ENCODE data around the gene GON4L.
A peak's percentile ranks its signal among the peaks of the same experiment; 100 is the strongest.

GON4L gene

GRCh38 chr1:155809088-155809487, 47.9 kb downstream of the GON4L start:
- no peak for TF ChIP-seq CTCF (conservative IDR thresholded peaks at IDR 0.05)
- no peak overlapping the region for H3K27ac ChIP-seq

- peak overlapping the region; percentile 58 for H3K27ac ChIP-seq
- TF ChIP-seq CTCF (conservative IDR thresholded peaks at IDR 0.05), result no peak
Measured at GRCh38 chr1:155801149-155801548, 55.9 kb downstream of the GON4L start.

- H3K27ac ChIP-seq, result peak overlapping the region; percentile 47
Measured at GRCh38 chr1:155795618-155796017, 61.4 kb downstream of the GON4L start.

- peak overlapping the region; percentile 47 for H3K27ac ChIP-seq
- TF ChIP-seq CTCF (conservative IDR thresholded peaks at IDR 0.05), result no peak
Measured at GRCh38 chr1:155794605-155795245, 62.3 kb downstream of the GON4L start.

GRCh38 chr1:155793213-155793612, 63.8 kb downstream of the GON4L start:
- H3K27ac ChIP-seq, result no peak overlapping the region

GRCh38 chr1:155777582-155777981, 79.4 kb downstream of the GON4L start:
- H3K27ac ChIP-seq, result no peak overlapping the region
- no peak for TF ChIP-seq CTCF (conservative IDR thresholded peaks at IDR 0.05)

More at GRCh38 chr1:155793213-155793612, 63.8 kb downstream of the GON4L start:
- no peak for TF ChIP-seq CTCF (conservative IDR thresholded peaks at IDR 0.05)

GRCh38 chr1:155776414-155776813, 80.6 kb downstream of the GON4L start:
- H3K27ac ChIP-seq, result no peak overlapping the region
- TF ChIP-seq CTCF (conservative IDR thresholded peaks at IDR 0.05), result no peak

- TF ChIP-seq CTCF (conservative IDR thresholded peaks at IDR 0.05), result no peak
- no peak overlapping the region for H3K27ac ChIP-seq
Measured at GRCh38 chr1:155773221-155773620, 83.8 kb downstream of the GON4L start.
